ENCODE measurements around the gene CORO2A. TPM values are rescaled to one million over a fixed set of nuclear protein-coding genes. Genes with fewer than 3 reads are reported as not detected.

The CORO2A gene
- total and polyA plus RNA-seq, 2 of the 13 experiments (the other 11 are each of a cell fraction or from before 2014, with no cell fraction given) = 14.4 to 15.3 TPM

DNA sequence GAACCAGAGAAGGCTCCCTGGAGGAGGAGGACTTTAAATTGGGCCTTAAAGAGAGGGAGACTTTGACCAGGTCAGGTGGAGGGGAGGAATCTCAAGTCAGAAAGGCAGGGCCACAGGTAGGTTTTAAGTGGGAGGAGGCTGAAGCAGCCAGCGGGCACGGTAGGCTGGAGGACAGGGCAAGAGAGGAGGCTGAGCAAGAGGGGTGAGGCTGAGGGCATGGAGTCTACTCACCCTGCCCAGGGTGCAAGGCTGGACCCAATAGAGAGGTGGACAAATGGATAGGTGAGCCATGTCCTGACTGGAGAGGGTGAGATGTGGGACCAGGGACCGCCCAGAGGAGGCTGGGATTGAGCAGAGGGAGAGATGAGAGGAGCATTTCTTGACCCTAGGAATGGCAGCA lies 47.8 kb downstream of the CORO2A start:
- no peak overlapping the region for H3K27ac ChIP-seq (ENCODE audit: extremely low read length, insufficient read depth, low read length)
- in situ Hi-C loops (cut with HindIII; ENCODE audit: extremely low pct_ligation_motif_present, low pct_unique_long_range_greater_than_20kb) = no loop called here
- WGBS (ENCODE audit: low lambda C conversion rate) = 86% methylated on average over 3 of the region's 3 CpGs
- H3K9ac ChIP-seq (ENCODE audit: insufficient read depth, low read depth, low read length) = no peak overlapping the region
- FAIRE-seq (no peak), DNase-seq (ENCODE audit: low spot score) (no peak), ATAC-seq (no peak)
- no peak overlapping the region for H3K4me2 ChIP-seq (ENCODE audit: low read depth, low read length)
- no peaks in the 10 kb centered on the region for H3K9me3 ChIP-seq (ENCODE audit: low read length)
- H3K27me3 ChIP-seq (ENCODE audit: control insufficient read depth in 1 of 2, insufficient read depth in 2 of 2, low read length in 2 of 2) = no peaks in the 10 kb centered on the region
- no peak overlapping the region for H2AFZ ChIP-seq (ENCODE audit: low read length)
- BruUV-seq (replicated peaks) = no TSS peak
- ChIA-PET POLR2A (no interaction called here), CTCF (ENCODE audit: low intra/inter-chr PET ratio, low total read pairs) (no interaction called here)
- TF ChIP-seq ZNF383 (CRISPR knock-in tag; IDR thresholded peaks at IDR 0.05; ENCODE audit: borderline replicate concordance) (no peak), ZNF737 (CRISPR knock-in tag; IDR thresholded peaks at IDR 0.05; ENCODE audit: borderline replicate concordance) (no peak), KDM3A (CRISPR knock-in tag; IDR thresholded peaks at IDR 0.05; ENCODE audit: low read depth) (no peak), ASH2L (IDR thresholded peaks at IDR 0.05; ENCODE audit: insufficient read length, low read depth, low read length) (no peak)
- TF ChIP-seq, protein P1, sequence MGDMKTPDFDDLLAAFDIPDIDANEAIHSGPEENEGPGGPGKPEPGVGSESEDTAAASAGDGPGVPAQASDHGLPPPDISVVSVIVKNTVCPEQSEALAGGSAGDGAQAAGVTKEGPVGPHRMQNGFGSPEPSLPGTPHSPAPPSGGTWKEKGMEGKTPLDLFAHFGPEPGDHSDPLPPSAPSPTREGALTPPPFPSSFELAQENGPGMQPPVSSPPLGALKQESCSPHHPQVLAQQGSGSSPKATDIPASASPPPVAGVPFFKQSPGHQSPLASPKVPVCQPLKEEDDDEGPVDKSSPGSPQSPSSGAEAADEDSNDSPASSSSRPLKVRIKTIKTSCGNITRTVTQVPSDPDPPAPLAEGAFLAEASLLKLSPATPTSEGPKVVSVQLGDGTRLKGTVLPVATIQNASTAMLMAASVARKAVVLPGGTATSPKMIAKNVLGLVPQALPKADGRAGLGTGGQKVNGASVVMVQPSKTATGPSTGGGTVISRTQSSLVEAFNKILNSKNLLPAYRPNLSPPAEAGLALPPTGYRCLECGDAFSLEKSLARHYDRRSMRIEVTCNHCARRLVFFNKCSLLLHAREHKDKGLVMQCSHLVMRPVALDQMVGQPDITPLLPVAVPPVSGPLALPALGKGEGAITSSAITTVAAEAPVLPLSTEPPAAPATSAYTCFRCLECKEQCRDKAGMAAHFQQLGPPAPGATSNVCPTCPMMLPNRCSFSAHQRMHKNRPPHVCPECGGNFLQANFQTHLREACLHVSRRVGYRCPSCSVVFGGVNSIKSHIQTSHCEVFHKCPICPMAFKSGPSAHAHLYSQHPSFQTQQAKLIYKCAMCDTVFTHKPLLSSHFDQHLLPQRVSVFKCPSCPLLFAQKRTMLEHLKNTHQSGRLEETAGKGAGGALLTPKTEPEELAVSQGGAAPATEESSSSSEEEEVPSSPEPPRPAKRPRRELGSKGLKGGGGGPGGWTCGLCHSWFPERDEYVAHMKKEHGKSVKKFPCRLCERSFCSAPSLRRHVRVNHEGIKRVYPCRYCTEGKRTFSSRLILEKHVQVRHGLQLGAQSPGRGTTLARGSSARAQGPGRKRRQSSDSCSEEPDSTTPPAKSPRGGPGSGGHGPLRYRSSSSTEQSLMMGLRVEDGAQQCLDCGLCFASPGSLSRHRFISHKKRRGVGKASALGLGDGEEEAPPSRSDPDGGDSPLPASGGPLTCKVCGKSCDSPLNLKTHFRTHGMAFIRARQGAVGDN (CRISPR knock-in tag; IDR thresholded peaks at IDR 0.05) = no peak
- TF ChIP-seq, protein P2, sequence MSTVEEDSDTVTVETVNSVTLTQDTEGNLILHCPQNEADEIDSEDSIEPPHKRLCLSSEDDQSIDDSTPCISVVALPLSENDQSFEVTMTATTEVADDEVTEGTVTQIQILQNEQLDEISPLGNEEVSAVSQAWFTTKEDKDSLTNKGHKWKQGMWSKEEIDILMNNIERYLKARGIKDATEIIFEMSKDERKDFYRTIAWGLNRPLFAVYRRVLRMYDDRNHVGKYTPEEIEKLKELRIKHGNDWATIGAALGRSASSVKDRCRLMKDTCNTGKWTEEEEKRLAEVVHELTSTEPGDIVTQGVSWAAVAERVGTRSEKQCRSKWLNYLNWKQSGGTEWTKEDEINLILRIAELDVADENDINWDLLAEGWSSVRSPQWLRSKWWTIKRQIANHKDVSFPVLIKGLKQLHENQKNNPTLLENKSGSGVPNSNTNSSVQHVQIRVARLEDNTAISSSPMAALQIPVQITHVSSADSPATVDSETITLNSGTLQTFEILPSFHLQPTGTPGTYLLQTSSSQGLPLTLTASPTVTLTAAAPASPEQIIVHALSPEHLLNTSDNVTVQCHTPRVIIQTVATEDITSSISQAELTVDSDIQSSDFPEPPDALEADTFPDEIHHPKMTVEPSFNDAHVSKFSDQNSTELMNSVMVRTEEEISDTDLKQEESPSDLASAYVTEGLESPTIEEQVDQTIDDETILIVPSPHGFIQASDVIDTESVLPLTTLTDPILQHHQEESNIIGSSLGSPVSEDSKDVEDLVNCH (CRISPR knock-in tag; IDR thresholded peaks at IDR 0.05) = no peak
- H3K4me1 ChIP-seq (ENCODE audit: insufficient read depth, low read length) = peaks cover 48% of the 10 kb centered on the region
- no peaks in the 10 kb centered on the region for H4K20me1 ChIP-seq (ENCODE audit: insufficient read depth, low read length)
- H3K79me2 ChIP-seq (ENCODE audit: insufficient read depth, low read length) = no peaks in the 10 kb centered on the region
- peaks cover 0 to 19% of the 10 kb centered on the region in 2 experiments; a peak in 2 of 5 replicates for H3K36me3 ChIP-seq (replicated peaks in 1 of 2; ENCODE audit: control insufficient read depth in 1 of 2, insufficient read depth in 2 of 2, low read length in 2 of 2)
- no peak overlapping the region for H3K4me3 ChIP-seq (replicated peaks in 1 of 3; ENCODE audit: insufficient read depth in 1 of 3, low read depth in 2 of 3, low read length in 3 of 3)
- intact Hi-C loops (cut with micrococcal nuclease; ENCODE audit: unreplicated experiment) = no loop called here

Data from HepG2 (cell line).